H1 (cell line): ENCODE measurements around the gene SV2C. TPM values are rescaled to one million over a fixed set of nuclear protein-coding genes. Genes with fewer than 3 reads are reported as not detected.

Source experiments
- CTCF ChIA-PET: fragments of 300-600 bp; sonication (Branson Sonifier 250); formaldehyde crosslinking; loops from one replicate; lab custom pipeline; 2021; ENCODE audit not compliant: partially characterized antibody; lab: Charles Lee
- POLR2A ChIA-PET: fragments of 300-600 bp; sonication (Branson Sonifier 250); formaldehyde crosslinking; loops from one replicate; lab custom pipeline; 2021; ENCODE audit warnings: inconsistent platforms; ENCODE audit not compliant: partially characterized antibody; lab: Charles Lee
- DNase-seq, 2 experiments: peaks; one replicate each; pipeline versions ENCODE4 v3.0.0 to v3.0.0-alpha.2; 2010 to 2022; ENCODE audit warnings: low spot score in 2 of 2, low read depth in 1 of 2, mixed read lengths in 1 of 2
- FAIRE-seq: peaks from 2 replicates; lab custom pipeline; 2011; peaks lifted over from hg19 to GRCh38; lab: Jason Lieb, UNC
- H2AFZ ChIP-seq: 2 replicates; pipeline ENCODE4 v1.8.1; 2012; ENCODE audit warnings: low read length, inconsistent platforms
- H2AK5ac ChIP-seq: 2 replicates; pipeline ENCODE4 v1.6.1; 2013; ENCODE audit warnings: low read depth, low read length
- H2BK120ac ChIP-seq: replicated peaks from 2 replicates; pipeline ENCODE3; 2013; ENCODE audit warnings: low read depth, low read length, inconsistent platforms
- H2BK12ac ChIP-seq: 2 replicates; pipeline ENCODE4 v1.6.1; 2013; ENCODE audit warnings: low read depth, low read length
- H2BK15ac ChIP-seq: 2 replicates; pipeline ENCODE4 v1.6.1; 2013; ENCODE audit warnings: low read length
- H2BK20ac ChIP-seq: 2 replicates; pipeline ENCODE4 v1.6.1; 2013; ENCODE audit warnings: low read length
- H2BK5ac ChIP-seq: 2 replicates; pipeline ENCODE4 v1.6.1; 2013; ENCODE audit warnings: low read depth, low read length
- H3K14ac ChIP-seq: 2 replicates; pipeline ENCODE4 v1.6.1; 2013; ENCODE audit warnings: inconsistent platforms; ENCODE audit not compliant: insufficient read length
- H3K18ac ChIP-seq: 2 replicates; pipeline ENCODE4 v1.6.1; 2013; ENCODE audit warnings: low read length; ENCODE audit errors: extremely low read depth
- H3K23ac ChIP-seq: 2 replicates; pipeline ENCODE4 v1.6.1; 2013; ENCODE audit warnings: inconsistent platforms; ENCODE audit not compliant: insufficient read length
- H3K23me2 ChIP-seq: 2 replicates; pipeline ENCODE4 v1.6.1; 2013; ENCODE audit warnings: low read depth, low read length
- H3K27ac ChIP-seq: 2 replicates; pipeline ENCODE4 v1.6.1; 2011; ENCODE audit warnings: low read depth, low read length, inconsistent platforms
- H3K27me3 ChIP-seq, 4 experiments: replicated peaks in 1 of 4; 1 replicate in 1 of 4; 2 replicates in 3 of 4; pipeline versions ENCODE4 v1.6.1 to v1.8.1; 2011 to 2013; ENCODE audit warnings: low read length in 3 of 4, mild to moderate bottlenecking in 3 of 4, inconsistent platforms in 2 of 4, mixed read lengths in 2 of 4, moderate library complexity in 1 of 4; ENCODE audit not compliant: control insufficient read depth in 3 of 4, insufficient read depth in 3 of 4; ENCODE audit errors: extremely low read depth in 1 of 4
- H3K36me3 ChIP-seq, 4 experiments: 2 replicates each; pipeline versions ENCODE4 v1.6.1 to v1.8.1; 2011 to 2013; ENCODE audit warnings: mild to moderate bottlenecking in 4 of 4, low read length in 3 of 4, moderate library complexity in 2 of 4, control low read depth in 1 of 4, inconsistent platforms in 1 of 4; ENCODE audit not compliant: insufficient read depth in 4 of 4, control insufficient read depth in 2 of 4
- H3K4ac ChIP-seq: replicated peaks from 2 replicates; pipeline ENCODE3; 2013; ENCODE audit warnings: low read length, low read depth, mixed read lengths, inconsistent platforms; ENCODE audit not compliant: insufficient read length
- H3K4me1 ChIP-seq, 4 experiments: replicated peaks in 1 of 4; 1 replicate in 1 of 4; 2 replicates in 3 of 4; pipeline versions ENCODE4 v1.6.1 to v1.8.1; 2011 to 2013; ENCODE audit warnings: low read length in 3 of 4, inconsistent platforms in 2 of 4, mixed read lengths in 1 of 4; ENCODE audit not compliant: insufficient read depth in 4 of 4, control insufficient read depth in 3 of 4
- H3K4me2 ChIP-seq, 2 experiments: 2 replicates each; pipeline versions ENCODE4 v1.6.1 to v1.8.1; 2011 to 2013; ENCODE audit warnings: low read depth in 2 of 2, low read length in 2 of 2, control low read depth in 1 of 2, inconsistent platforms in 1 of 2, mild to moderate bottlenecking in 1 of 2; ENCODE audit not compliant: insufficient read depth in 1 of 2
- H3K4me3 ChIP-seq, 4 experiments: fragments of 200-600, 300-600 bp in 1 of 4; sonication (generic), shearing (Covaris generic), sonication (Bioruptor Twin) in 1 of 4; 2 replicates each; pipeline versions ENCODE4 v1.5.1 to v1.8.1; 2011 to 2016; ENCODE audit warnings: low read length in 4 of 4, low read depth in 3 of 4, control low read depth in 2 of 4, inconsistent platforms in 2 of 4, mild to moderate bottlenecking in 2 of 4, mixed read lengths in 1 of 4, moderate library complexity in 1 of 4; ENCODE audit not compliant: insufficient read depth in 2 of 4; ENCODE audit errors: extremely low read depth in 1 of 4
- H3K56ac ChIP-seq: replicated peaks from 2 replicates; pipeline ENCODE3; 2013; ENCODE audit warnings: low read depth, mild to moderate bottlenecking, mixed read lengths, low read length, inconsistent platforms; ENCODE audit not compliant: insufficient read length
- H3K79me1 ChIP-seq: 2 replicates; pipeline ENCODE4 v1.6.1; 2013; ENCODE audit warnings: low read depth, low read length, control low read depth
- H3K79me2 ChIP-seq, 2 experiments: 2 replicates each; pipeline versions ENCODE4 v1.6.1 to v1.8.1; 2012 to 2013; ENCODE audit warnings: low read length in 2 of 2, mild to moderate bottlenecking in 2 of 2, inconsistent platforms in 1 of 2; ENCODE audit not compliant: insufficient read depth in 2 of 2, control insufficient read depth in 1 of 2
- H3K9ac ChIP-seq, 4 experiments: replicated peaks in 1 of 4; 1 replicate in 1 of 4; 2 replicates in 3 of 4; pipeline versions ENCODE4 v1.6.1 to v1.8.1; 2011 to 2013; ENCODE audit warnings: low read depth in 3 of 4, low read length in 3 of 4, control low read depth in 2 of 4, mild to moderate bottlenecking in 2 of 4, moderate library complexity in 2 of 4, inconsistent platforms in 1 of 4; ENCODE audit errors: extremely low read depth in 1 of 4
- H3K9me3 ChIP-seq, 2 experiments: 2 replicates each; pipeline versions ENCODE4 v1.6.1 to v1.8.1; 2012 to 2013; ENCODE audit warnings: mild to moderate bottlenecking in 2 of 2, moderate library complexity in 2 of 2, control low read depth in 1 of 2, inconsistent platforms in 1 of 2, low read depth in 1 of 2, low read length in 1 of 2, mixed read lengths in 1 of 2; ENCODE audit not compliant: insufficient read depth in 2 of 2
- H4K20me1 ChIP-seq, 2 experiments: replicated peaks in 1 of 2; 2 replicates each; pipeline versions ENCODE3 to v1.8.1; 2011 to 2013; ENCODE audit warnings: inconsistent platforms in 2 of 2, low read length in 2 of 2, mild to moderate bottlenecking in 1 of 2; ENCODE audit not compliant: insufficient read depth in 2 of 2, control insufficient read depth in 1 of 2
- H4K5ac ChIP-seq: 2 replicates; pipeline ENCODE4 v1.6.1; 2013; ENCODE audit warnings: low read length, low read depth, mixed read lengths, inconsistent platforms; ENCODE audit not compliant: insufficient read length
- H4K8ac ChIP-seq: 2 replicates; pipeline ENCODE4 v1.8.0; 2013; ENCODE audit warnings: mild to moderate bottlenecking, moderate library complexity, low read length, inconsistent platforms; ENCODE audit not compliant: insufficient read depth; ENCODE audit errors: extremely low read depth
- H4K91ac ChIP-seq: replicated peaks from 2 replicates; pipeline ENCODE3; 2013; ENCODE audit warnings: low read length, mixed read lengths, inconsistent platforms; ENCODE audit not compliant: insufficient read length
- GABPA ChIP-seq: IDR thresholded peaks from 2 replicates; pipeline ENCODE4 v1.6.1; 2011; ENCODE audit warnings: mild to moderate bottlenecking, low read length, moderate library complexity, borderline replicate concordance; ENCODE audit not compliant: insufficient read depth
- HDAC6 ChIP-seq: IDR thresholded peaks from one replicate; pipeline ENCODE4 v1.7.1; 2012; ENCODE audit warnings: low read depth, mild to moderate bottlenecking, inconsistent platforms, low read length, moderate library complexity
- KDM1A ChIP-seq: fragments of 200-600, 300-600 bp; sonication (generic); IDR thresholded peaks from 2 replicates; pipeline ENCODE4 v1.7.1; 2016; ENCODE audit warnings: mild to moderate bottlenecking, low read length, borderline replicate concordance
- RNF2 ChIP-seq: fragments of 200-900, 300-1000 bp; sonication (generic); IDR thresholded peaks from 2 replicates; pipeline ENCODE4 v1.7.1; 2016; ENCODE audit warnings: borderline replicate concordance, low read depth, mild to moderate bottlenecking, antibody characterized with exemption, low read length; ENCODE audit not compliant: poor library complexity, severe bottlenecking; ENCODE audit errors: missing control alignments
- SP4 ChIP-seq: IDR thresholded peaks from 2 replicates; pipeline ENCODE4 v1.6.1; 2012; ENCODE audit warnings: low read length, inconsistent platforms
- ZNF274 ChIP-seq: IDR thresholded peaks from 2 replicates; pipeline ENCODE4 v1.7.0; 2012; ENCODE audit warnings: low read length, borderline replicate concordance; ENCODE audit errors: extremely low read depth
- WGBS, 2 experiments: shearing (Covaris generic) in 1 of 2; methylation state at CpG; one replicate each; pipeline versions ENCODE4 v1.1.6 to v1.1.7; 2013 to 2015; ENCODE audit warnings: low lambda C conversion rate in 2 of 2, mixed read lengths in 2 of 2, inconsistent platforms in 1 of 2, low coverage in 1 of 2, missing lambda C conversion rate in 1 of 2; ENCODE audit not compliant: insufficient replicate concordance in 2 of 2, insufficient coverage in 1 of 2, insufficient read length in 1 of 2; ENCODE audit errors: extremely low coverage in 1 of 2, missing lambda C conversion rate in 1 of 2; 5-methylcytosine and 5-hydroxymethylcytosine counted together
- polyA plus RNA-seq, 7 experiments: library from polyadenylated mRNA; depleted of rRNA in 3 of 7; stranded (reverse) in 5 of 7; unstranded in 2 of 7; fragments of >200 nt in 5 of 7; fragments of 200-250 nt in 2 of 7; gene quantifications; 1 replicate in 5 of 7; 2 replicates in 1 of 7; 4 replicates in 1 of 7; pipeline versions ENCODE4 v1.2.1 to v1.2.3, GENCODE V29; 2011 to 2013; ENCODE audit warnings: missing spikeins in 2 of 7, mixed read lengths in 2 of 7
- total RNA-seq: library from RNA; stranded (reverse); fragmentation: NEBNext Ultra II Directional; extraction: Animal tissue kit (Norgen Biotek cat#: 25700); gene quantifications from 2 replicates; pipeline ENCODE4 v1.2.1, GENCODE V29; 2021

SV2C gene
- total and polyA plus RNA-seq, 2 of the 8 experiments (the other 6 are each of a cell fraction or from before 2014, with no cell fraction given) = 0.08 to 0.24 TPM

- Histone ChIP-seq H3K4me2 (no peak overlapping the region), H2BK12ac (no peak overlapping the region), H3K23ac (no peak overlapping the region), H3K79me1 (no peaks in the 10 kb centered on the region), H3K4ac (no peak overlapping the region), H2AK5ac (no peak overlapping the region), H2AFZ (no peak overlapping the region), H3K4me1 (peaks cover 4 to 12% (median 7%) of the 10 kb centered on the region in 4 experiments; a peak in 5 of 7 replicates), H3K14ac (no peak overlapping the region), H2BK5ac (no peak overlapping the region), H3K9ac (no peak overlapping the region), H3K4me3 (no peak overlapping the region), H4K5ac (no peak overlapping the region), H2BK120ac (no peak overlapping the region), H3K27ac (no peak overlapping the region), H3K27me3 (no peaks in the 10 kb centered on the region; a peak in 1 of 7 replicates), H3K56ac (no peak overlapping the region), H4K8ac (no peak overlapping the region), H2BK20ac (no peak overlapping the region), H2BK15ac (no peak overlapping the region), H3K79me2 (peaks cover 6 to 14% of the 10 kb centered on the region in 2 experiments), H3K9me3 (no peaks in the 10 kb centered on the region), H3K36me3 (no peaks in the 10 kb centered on the region), H3K23me2 (peaks cover 9% of the 10 kb centered on the region; the same call in 1 of the 2 replicates), H4K20me1 (no peaks in the 10 kb centered on the region), H3K18ac (no peak overlapping the region), H4K91ac (no peak overlapping the region)
- ChIA-PET CTCF (no interaction called here), POLR2A (no interaction called here)
- FAIRE-seq (no peak), DNase-seq (no peak)
- WGBS, 2 experiments = 78% methylated on average over 5 of the region's 5 CpGs; no CpG with 5 or more reads in 1 of the 2 experiments
- no peak for TF ChIP-seq HDAC6
- no peak for TF ChIP-seq GABPA
- no peak for TF ChIP-seq RNF2
- TF ChIP-seq SP4 = no peak
- no peak for TF ChIP-seq ZNF274
- no peak for TF ChIP-seq KDM1A
These were observed 317.3 kb downstream of the SV2C start for GRCh38 chr5:76400466-76400865.
